Measurements from ENCODE around the gene INA. TPM values are rescaled to one million over a fixed set of nuclear protein-coding genes. Genes with fewer than 3 reads are reported as not detected.

The INA gene
- total RNA-seq, 1 donor = 0.90 TPM

DNA sequence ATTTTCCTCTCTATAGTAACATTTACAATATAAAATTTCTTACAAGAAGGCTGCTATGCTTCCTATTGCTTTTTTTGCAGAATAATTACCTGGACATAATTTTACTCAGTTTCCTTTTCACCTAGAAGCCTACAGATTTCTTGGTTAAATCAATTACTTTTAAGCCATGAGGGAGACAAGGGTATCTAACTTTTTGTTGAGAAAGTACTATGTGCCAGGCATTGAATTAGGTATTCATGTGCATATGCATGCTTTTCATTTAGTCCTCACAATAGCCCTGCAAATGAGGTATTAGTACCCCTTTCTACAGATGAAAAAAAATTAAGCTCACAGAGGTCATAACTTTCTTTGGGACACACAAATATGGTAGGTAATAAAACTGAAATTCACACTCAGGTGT lies 57.6 kb downstream of the INA start:
- no peak overlapping the region for H3K4me3 ChIP-seq (ENCODE audit: low read depth, low read length)
- no peak for TF ChIP-seq CTCF (IDR thresholded peaks at IDR 0.05; ENCODE audit: insufficient read depth, low read length)
- no peak for DNase-seq (ENCODE audit: low read depth)

GRCh38 chr10:103336370-103336769 lies 59.4 kb downstream of the INA start:
- DNase-seq (ENCODE audit: low read depth) = no peak

More at GRCh38 chr10:103336370-103336769, 59.4 kb downstream of the INA start:
- no peak for TF ChIP-seq CTCF (IDR thresholded peaks at IDR 0.05; ENCODE audit: insufficient read depth, low read length)
- no peak overlapping the region for H3K4me3 ChIP-seq (ENCODE audit: low read depth, low read length)

Small RNAs within 50 kb of the gene (small RNA-seq; reads per million reads assigned to genes)
- not detected for gene RNU11-3P

Other genes starting within 250 kb of the INA start
- 95.2 and 122 TPM in 2 replicates for gene NT5C2, start 83.9 kb upstream of the INA start, total RNA-seq (ENCODE audit: low replicate concordance)
- gene RPEL1, start 31.3 kb upstream of the INA start, total RNA-seq (ENCODE audit: low replicate concordance) = under 0.01 and 0.82 TPM in 2 replicates
- gene PCGF6, start 74.0 kb downstream of the INA start, total RNA-seq (ENCODE audit: low replicate concordance) = 16.4 and 64.0 TPM in 2 replicates
- 3.8 and 5.6 TPM in 2 replicates for gene TAF5, start 90.8 kb downstream of the INA start, total RNA-seq (ENCODE audit: low replicate concordance)
- gene ATP5MK, start 119.3 kb downstream of the INA start, total RNA-seq (ENCODE audit: low replicate concordance) = 159 and 387 TPM in 2 replicates
- gene PDCD11, start 119.5 kb downstream of the INA start, total RNA-seq (ENCODE audit: low replicate concordance) = 33.9 and 38.4 TPM in 2 replicates
- gene CALHM2, start 175.2 kb downstream of the INA start, total RNA-seq (ENCODE audit: low replicate concordance) = 57.6 and 91.4 TPM in 2 replicates
- not detected in 2 replicates for gene CALHM1, start 181.8 kb downstream of the INA start, total RNA-seq (ENCODE audit: low replicate concordance)
- gene CALHM3, start 202.1 kb downstream of the INA start, total RNA-seq (ENCODE audit: low replicate concordance) = not detected in 2 replicates
- gene NEURL1, start 216.6 kb downstream of the INA start, total RNA-seq (ENCODE audit: low replicate concordance) = 0.27 TPM in 1 of 2 replicates, not detected in the other